ENCODE measurements around the gene HERC5. TPM values are rescaled to one million over a fixed set of nuclear protein-coding genes. Genes with fewer than 3 reads are reported as not detected.

Gene HERC5
- total RNA-seq, 1 experiment from 2014 or later, result 17.2 TPM

GRCh38 chr4:88522702-88523324, 65.9 kb downstream of the HERC5 start:
- Histone ChIP-seq H3K79me2 (ENCODE audit: insufficient read depth, low read length) (peaks cover 2% of the 10 kb centered on the region; the same call in 1 of the 2 replicates), H2AK5ac (ENCODE audit: insufficient read length, low read length) (no peak overlapping the region), H3K27ac (ENCODE audit: insufficient read length, low read depth, low read length) (no peak overlapping the region), H2BK120ac (ENCODE audit: low read depth, low read length, poor library complexity, severe bottlenecking) (no peak overlapping the region), H4K20me1 (ENCODE audit: control insufficient read depth, insufficient read depth, insufficient read length) (no peaks in the 10 kb centered on the region), H3K4me1 (ENCODE audit: insufficient read depth, low read length) (no peaks in the 10 kb centered on the region; the same call in 1 of the 2 replicates), H3K23me2 (ENCODE audit: insufficient read length, low read depth, low read length, poor library complexity, severe bottlenecking) (peaks cover 6% of the 10 kb centered on the region), H3K14ac (ENCODE audit: insufficient read depth, low read length) (peak overlapping the region; percentile 81; the same call in 1 of the 2 replicates), H3T11ph (ENCODE audit: low read length) (no peak overlapping the region), H4K91ac (ENCODE audit: insufficient read length, low read depth, low read length) (no peak overlapping the region), H3K18ac (ENCODE audit: insufficient read length, low read depth, low read length) (peak overlapping the region; percentile 65), H2AFZ (ENCODE audit: low read length) (no peak overlapping the region), H3K4ac (ENCODE audit: low read depth, low read length) (no peak overlapping the region), H2BK20ac (ENCODE audit: low read depth, low read length, poor library complexity, severe bottlenecking) (no peak overlapping the region), H3K79me1 (ENCODE audit: insufficient read depth, low read depth, low read length, poor library complexity, severe bottlenecking) (no peaks in the 10 kb centered on the region), H3K56ac (ENCODE audit: insufficient read length, low read depth, low read length) (no peak overlapping the region), H3K23ac (ENCODE audit: insufficient read length, low read depth, low read length) (no peak overlapping the region), H3K9me3 (ENCODE audit: control insufficient read depth, low read depth, low read length) (no peaks in the 10 kb centered on the region), H3K9ac (ENCODE audit: extremely low read depth, insufficient read length, low read length) (peak overlapping the region; percentile 84), H3K4me2 (ENCODE audit: insufficient read depth, insufficient read length, low read length) (peak overlapping the region; percentile 54), H4K5ac (ENCODE audit: insufficient read length, low read depth, low read length) (no peak overlapping the region), H2BK12ac (ENCODE audit: insufficient read length, low read depth, low read length) (no peak overlapping the region), H4K8ac (replicated peaks; ENCODE audit: insufficient read length, low read depth, low read length) (no peak overlapping the region), H2BK15ac (ENCODE audit: low read depth, low read length) (no peak overlapping the region), H2BK5ac (ENCODE audit: insufficient read length, low read length) (no peak overlapping the region), H3K27me3 (ENCODE audit: insufficient read depth, low read length) (no peaks in the 10 kb centered on the region)
- Mint-ChIP-seq H3K4me1 (peaks cover 21 to 24% of the 10 kb centered on the region in 2 experiments), H3K27me3 (ENCODE audit: low read depth) (no peaks in the 10 kb centered on the region), H3K9me3 (no peaks in the 10 kb centered on the region), H3K4me3 (peak overlapping the region; percentile 91 to 96), H3K36me3 (ENCODE audit: insufficient read depth in 1 of 3, low read depth in 3 of 3) (peaks cover 8 to 16% (median 16%) of the 10 kb centered on the region in 3 experiments), H3K27ac (peak overlapping the region; percentile 72 to 94 (median 92); a peak in 3 of 7 replicates)
- no peak for DNase-seq
- TF ChIP-seq CTCF (conservative IDR thresholded peaks at IDR 0.05), result no peak
- no CpG with 5 or more reads among the region's 28 CpGs for WGBS (ENCODE audit: extremely low coverage, insufficient read length, low lambda C conversion rate)
